HEK293T (cell line): ENCODE measurements around the gene BAIAP2L2.

ENCODE experiments used
- ARNT ChIP-seq: fragments of 450-650 bp; IDR thresholded peaks from 2 replicates; pipeline ENCODE4 v1.6.1; 2017; ENCODE audit warnings: mild to moderate bottlenecking
- BHLHE40 ChIP-seq: fragments of 450-650 bp; IDR thresholded peaks from 2 replicates; pipeline ENCODE4 v1.6.1; 2016; ENCODE audit warnings: mild to moderate bottlenecking, moderate library complexity, borderline replicate concordance
- ELF4 ChIP-seq: fragments of 450-650 bp; IDR thresholded peaks from 2 replicates; pipeline ENCODE4 v1.6.1; 2017; ENCODE audit warnings: antibody characterized with exemption
- FOXK2 ChIP-seq: fragments of 450-650 bp; IDR thresholded peaks from 2 replicates; pipeline ENCODE4 v1.6.1; 2016; ENCODE audit warnings: mild to moderate bottlenecking
- NFRKB ChIP-seq: fragments of 450-650 bp; IDR thresholded peaks from 2 replicates; pipeline ENCODE4 v1.6.1; 2016; ENCODE audit warnings: mild to moderate bottlenecking, moderate library complexity
- SP1 ChIP-seq: fragments of 450-650 bp; IDR thresholded peaks from 2 replicates; pipeline ENCODE4 v1.6.1; 2017
- SUZ12 ChIP-seq: fragments of 450-650 bp; IDR thresholded peaks from 2 replicates; pipeline ENCODE4 v1.6.1; 2016; ENCODE audit warnings: mild to moderate bottlenecking

DNA sequence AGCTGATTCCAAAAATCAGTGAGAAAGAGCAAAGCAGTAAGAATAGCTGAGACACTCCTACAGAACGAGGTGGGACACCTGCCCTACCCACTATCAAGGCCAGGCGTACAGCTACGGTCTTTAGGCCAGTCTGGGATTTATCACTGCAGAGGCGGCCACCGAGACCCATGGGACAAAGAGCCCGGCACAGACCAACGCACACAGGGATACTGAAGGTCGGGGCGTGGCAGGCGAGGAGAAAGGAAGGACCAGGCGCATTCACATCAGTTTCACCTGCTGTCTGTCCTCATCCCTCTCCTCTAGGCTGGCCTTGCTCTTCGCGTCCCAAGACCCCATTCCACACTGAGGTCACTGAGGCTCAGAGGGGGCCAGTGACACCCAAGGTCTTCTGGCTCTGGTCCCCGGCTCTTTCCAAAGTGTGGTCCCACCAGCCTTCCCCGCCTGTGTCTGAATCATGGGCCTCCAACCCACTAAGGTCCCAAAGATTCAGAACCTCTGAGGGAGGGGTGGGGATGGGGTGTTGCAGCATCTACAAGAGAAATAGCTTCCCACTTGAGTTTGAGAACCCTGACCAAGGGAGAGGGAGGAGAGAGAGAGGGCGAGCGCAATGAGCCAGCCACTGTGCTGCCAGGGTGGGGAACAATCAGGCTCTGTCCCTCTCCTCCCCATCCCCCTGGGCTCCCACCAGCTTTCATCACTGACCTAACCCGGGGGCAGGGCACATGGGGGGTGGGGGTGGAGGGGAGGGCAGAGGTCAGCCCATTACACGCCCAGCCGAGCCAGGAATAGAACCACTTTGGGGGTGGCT is 60.5 kb downstream of the BAIAP2L2 start:
- TF ChIP-seq NFRKB (no peak), ARNT (no peak), SUZ12 (no peak), BHLHE40 (no peak), ELF4 (no peak), FOXK2 (no peak), SP1 (no peak)
